Kidney epithelial cell (primary cell): ENCODE measurements around the gene CDKAL1. TPM values are rescaled to one million over a fixed set of nuclear protein-coding genes. Genes with fewer than 3 reads are reported as not detected.

Experiments used
- DNase-seq: peaks from one replicate; pipeline ENCODE4 v3.0.0-alpha.2; 2010; ENCODE audit warnings: low read depth
- H3K27me3 ChIP-seq: 2 replicates; pipeline ENCODE4 v1.6.0; 2011; ENCODE audit warnings: low read length; ENCODE audit not compliant: control insufficient read depth, insufficient read depth
- H3K36me3 ChIP-seq: 2 replicates; pipeline ENCODE4 v1.5.1; 2011; ENCODE audit warnings: low read length; ENCODE audit not compliant: control insufficient read depth, insufficient read depth
- H3K4me3 ChIP-seq: 2 replicates; pipeline ENCODE4 v1.5.1; 2011; ENCODE audit warnings: low read depth, mild to moderate bottlenecking, control low read depth, low read length
- total RNA-seq: library from RNA; depleted of rRNA; stranded (reverse); fragments of >200 nt; gene quantifications from 2 replicates; pipeline ENCODE4 v1.2.3, GENCODE V29; 2015
- TF ChIP-seq, protein P1 (sequence below): IDR thresholded peaks from 2 replicates; pipeline ENCODE4 v1.5.1; 2011; ENCODE audit warnings: mild to moderate bottlenecking, moderate library complexity, low read length, control low read depth, inconsistent platforms; ENCODE audit not compliant: insufficient read depth, poor library complexity, severe bottlenecking

The CDKAL1 gene
- total RNA-seq, 1 donor from 2014 or later, result 15.0 TPM

- no peak overlapping the region for H3K4me3 ChIP-seq
- TF ChIP-seq, protein P1, sequence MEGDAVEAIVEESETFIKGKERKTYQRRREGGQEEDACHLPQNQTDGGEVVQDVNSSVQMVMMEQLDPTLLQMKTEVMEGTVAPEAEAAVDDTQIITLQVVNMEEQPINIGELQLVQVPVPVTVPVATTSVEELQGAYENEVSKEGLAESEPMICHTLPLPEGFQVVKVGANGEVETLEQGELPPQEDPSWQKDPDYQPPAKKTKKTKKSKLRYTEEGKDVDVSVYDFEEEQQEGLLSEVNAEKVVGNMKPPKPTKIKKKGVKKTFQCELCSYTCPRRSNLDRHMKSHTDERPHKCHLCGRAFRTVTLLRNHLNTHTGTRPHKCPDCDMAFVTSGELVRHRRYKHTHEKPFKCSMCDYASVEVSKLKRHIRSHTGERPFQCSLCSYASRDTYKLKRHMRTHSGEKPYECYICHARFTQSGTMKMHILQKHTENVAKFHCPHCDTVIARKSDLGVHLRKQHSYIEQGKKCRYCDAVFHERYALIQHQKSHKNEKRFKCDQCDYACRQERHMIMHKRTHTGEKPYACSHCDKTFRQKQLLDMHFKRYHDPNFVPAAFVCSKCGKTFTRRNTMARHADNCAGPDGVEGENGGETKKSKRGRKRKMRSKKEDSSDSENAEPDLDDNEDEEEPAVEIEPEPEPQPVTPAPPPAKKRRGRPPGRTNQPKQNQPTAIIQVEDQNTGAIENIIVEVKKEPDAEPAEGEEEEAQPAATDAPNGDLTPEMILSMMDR, result no peak
- H3K36me3 ChIP-seq, result no peaks in the 10 kb centered on the region
- H3K27me3 ChIP-seq, result no peaks in the 10 kb centered on the region
- DNase-seq, result no peak
Measured at GRCh38 chr6:21259660-21260059, 725.4 kb downstream of the CDKAL1 start.

DNA sequence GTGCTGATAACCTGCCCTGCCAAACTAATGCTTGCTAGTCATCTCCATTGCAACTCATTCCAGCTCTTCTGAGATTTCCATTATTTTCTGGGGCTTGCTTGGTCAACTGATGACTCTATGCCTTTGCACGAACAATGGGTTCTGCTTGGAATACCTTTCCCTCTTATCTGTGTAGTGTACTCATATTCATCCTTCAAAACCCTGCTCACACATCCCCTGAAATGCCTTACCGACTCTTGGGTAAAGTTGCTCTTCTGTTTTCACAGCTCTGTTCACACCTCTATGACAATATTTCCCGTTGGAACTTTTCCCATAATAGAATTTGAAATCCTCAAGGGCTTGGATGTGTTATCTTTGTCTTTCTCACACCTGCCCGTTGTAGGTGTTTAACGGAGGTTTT is 728.2 kb downstream of the CDKAL1 start:
- no peak for DNase-seq
- Histone ChIP-seq H3K4me3 (no peak overlapping the region), H3K36me3 (no peaks in the 10 kb centered on the region), H3K27me3 (no peaks in the 10 kb centered on the region)
- TF ChIP-seq, protein P1, result no peak

DNA sequence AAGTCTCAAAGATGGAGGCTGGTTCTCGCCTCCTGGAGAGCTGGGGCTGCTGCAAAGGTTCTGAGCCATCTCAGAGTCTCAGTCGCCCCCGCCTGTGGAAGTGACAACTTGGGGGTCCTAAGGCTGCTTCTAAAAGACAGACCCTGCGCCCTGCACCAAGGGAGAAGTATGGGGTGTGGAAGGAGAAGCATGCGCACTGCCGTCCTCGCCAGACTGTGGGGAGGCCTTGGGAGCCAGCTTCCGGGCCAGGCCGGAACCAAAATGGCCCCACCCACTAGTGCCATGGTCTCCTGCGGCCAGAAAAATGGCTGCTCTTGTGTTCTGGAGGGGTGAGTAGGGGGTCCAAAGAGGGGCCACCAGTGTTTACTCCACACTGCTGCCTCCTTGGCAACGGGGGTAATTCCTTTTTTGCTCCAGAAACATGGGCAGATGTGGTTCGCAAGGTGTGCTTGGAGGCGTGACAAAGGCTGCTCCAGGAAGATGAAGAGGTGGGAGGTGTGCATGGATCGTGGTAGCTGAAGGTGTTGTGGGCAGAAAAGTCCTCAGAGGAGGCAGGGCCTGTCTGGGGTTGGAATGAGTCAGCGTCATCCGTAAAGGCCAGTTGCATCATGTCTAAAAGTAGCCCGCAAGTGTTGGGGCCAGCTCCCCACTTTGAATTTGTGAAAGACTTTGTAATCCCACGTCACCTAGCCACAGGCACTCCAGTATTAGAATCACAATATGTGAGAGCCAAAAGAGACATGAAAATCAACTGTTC is 729.5 kb downstream of the CDKAL1 start:
- Histone ChIP-seq H3K36me3 (no peaks in the 10 kb centered on the region), H3K4me3 (no peak overlapping the region), H3K27me3 (no peaks in the 10 kb centered on the region)
- DNase-seq, result peak; percentile 76
- TF ChIP-seq, protein P1, result no peak

DNA sequence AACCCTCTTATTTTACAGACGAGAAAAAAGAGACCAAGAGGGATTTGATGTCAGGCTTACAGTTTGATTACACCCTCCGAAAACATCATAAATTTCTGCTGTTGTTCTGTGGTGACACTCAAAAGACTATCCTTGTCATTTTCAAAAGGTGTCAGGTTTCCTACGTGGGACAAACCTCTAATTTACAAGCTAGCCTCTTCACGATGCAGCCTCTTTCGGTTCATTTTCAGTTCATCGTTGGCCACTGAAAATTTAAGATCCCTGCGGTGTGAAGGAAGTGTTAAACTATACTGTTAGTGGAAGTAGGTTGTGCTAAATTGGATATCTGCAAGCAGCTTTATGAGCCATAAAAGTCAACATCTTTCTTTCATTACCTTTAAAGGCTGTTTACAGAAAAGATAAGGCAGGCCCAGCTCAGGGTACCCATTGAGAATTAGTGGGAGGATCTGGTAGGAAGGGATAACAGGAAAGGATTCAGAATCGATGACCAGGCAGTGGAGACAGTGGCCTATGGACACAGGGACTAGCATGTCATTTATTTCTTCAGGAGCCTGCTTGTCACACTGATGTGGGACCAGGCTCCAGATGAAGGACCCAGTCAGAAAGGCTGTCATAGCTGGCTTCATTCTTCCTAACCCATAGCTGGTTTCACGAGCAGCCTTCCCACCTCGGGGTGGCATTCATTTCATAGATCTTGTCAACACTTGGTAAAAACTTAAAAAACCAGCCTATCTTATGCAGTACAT is 730.2 kb downstream of the CDKAL1 start:
- Histone ChIP-seq H3K36me3 (no peaks in the 10 kb centered on the region), H3K4me3 (no peak overlapping the region), H3K27me3 (no peaks in the 10 kb centered on the region)
- TF ChIP-seq, protein P1, result no peak
- DNase-seq, result no peak

DNA sequence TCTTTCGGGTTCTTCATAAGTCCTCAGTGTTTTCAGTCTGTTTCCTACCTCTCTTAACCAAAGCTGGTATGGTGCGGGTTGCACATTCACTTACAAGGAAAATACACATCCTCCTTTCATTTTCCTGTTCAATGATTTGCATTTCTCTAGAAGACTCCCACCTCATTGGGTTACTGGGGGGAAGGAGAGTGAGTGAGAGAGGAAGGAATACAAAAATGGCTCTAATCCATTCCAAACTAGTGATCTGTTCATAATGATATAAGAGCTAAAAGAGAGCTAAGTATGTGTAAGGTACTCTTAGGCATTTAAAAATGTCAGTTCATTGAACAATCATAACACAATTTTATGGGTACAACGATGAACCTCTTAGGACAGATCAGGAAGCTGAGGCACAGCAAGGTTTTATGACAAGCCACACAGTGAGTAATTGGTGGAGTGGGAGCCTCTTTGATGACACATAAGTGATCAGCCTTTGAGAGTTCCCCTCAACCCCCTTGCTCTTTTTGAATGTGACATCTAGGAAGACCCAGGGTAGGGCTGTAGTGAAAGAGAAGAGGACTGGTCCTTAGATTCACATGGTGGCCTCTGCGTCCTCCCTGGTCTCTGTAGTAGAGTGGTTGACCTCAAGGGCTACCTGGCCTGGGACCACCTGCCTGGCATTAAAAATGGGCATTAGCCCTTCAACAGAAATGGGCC is 730.9 kb downstream of the CDKAL1 start:
- no peaks in the 10 kb centered on the region for H3K36me3 ChIP-seq
- TF ChIP-seq, protein P1, result no peak
- DNase-seq, result no peak
- H3K27me3 ChIP-seq, result no peaks in the 10 kb centered on the region
- no peak overlapping the region for H3K4me3 ChIP-seq
